ENCODE measurements around the gene SLC15A2. TPM values are rescaled to one million over a fixed set of nuclear protein-coding genes. Genes with fewer than 3 reads are reported as not detected.

SLC15A2 gene
- total and polyA plus RNA-seq, 4 donors, result 8.5 to 48.2 (median 29.1) TPM

DNA sequence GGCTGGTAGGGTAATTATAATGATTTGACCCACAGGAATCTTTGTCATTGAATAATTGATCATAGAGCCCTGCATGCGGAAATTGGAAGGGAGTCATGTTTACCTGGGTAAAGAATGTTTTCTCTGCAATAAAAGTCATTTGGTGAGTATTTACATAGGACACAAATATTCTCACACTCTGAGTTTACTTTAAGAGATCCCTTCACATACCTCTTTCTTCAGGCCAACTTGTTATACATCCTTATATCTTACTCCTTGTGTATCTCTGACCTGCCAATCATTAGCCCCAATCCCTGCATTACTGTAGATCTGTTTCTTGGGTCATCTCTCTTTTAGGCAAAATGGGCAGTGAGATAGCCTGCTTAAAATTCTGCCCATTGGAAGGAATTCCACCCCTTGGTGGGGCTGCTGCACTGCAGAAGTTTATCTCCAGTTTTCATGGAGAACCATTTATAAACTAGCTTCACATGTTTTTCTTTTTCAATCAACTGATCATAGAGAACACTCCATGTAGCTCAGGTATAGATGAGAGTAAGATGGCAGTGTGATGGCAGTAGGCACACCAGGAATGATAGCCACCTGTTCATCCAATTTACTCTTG is 81.6 kb downstream of the SLC15A2 start:
- no peaks in the 10 kb centered on the region for H3K36me3 ChIP-seq (ENCODE audit: control insufficient read depth in 4 of 4, insufficient read depth in 4 of 4, low read length in 4 of 4)
- H3K9ac ChIP-seq (ENCODE audit: insufficient read depth in 1 of 2, low read length in 2 of 2), result no peak overlapping the region
- H3K27ac ChIP-seq (ENCODE audit: low read depth in 1 of 2, low read length in 1 of 2), result no peak overlapping the region
- no peak for ATAC-seq (ENCODE audit: insufficient read depth, low FRiP score)
- WGBS, 2 donors, result 77 to 84% methylated on average over 1 of the region's 1 CpG
- DNase-seq, result no peak
- H3K9me3 ChIP-seq (ENCODE audit: control insufficient read depth in 4 of 4, insufficient read depth in 3 of 4, low read length in 3 of 4), result peaks cover 0 to 3% (median 0%) of the 10 kb centered on the region in 4 donors
- no peak overlapping the region for H3K4me3 ChIP-seq
- TF ChIP-seq, protein P1, sequence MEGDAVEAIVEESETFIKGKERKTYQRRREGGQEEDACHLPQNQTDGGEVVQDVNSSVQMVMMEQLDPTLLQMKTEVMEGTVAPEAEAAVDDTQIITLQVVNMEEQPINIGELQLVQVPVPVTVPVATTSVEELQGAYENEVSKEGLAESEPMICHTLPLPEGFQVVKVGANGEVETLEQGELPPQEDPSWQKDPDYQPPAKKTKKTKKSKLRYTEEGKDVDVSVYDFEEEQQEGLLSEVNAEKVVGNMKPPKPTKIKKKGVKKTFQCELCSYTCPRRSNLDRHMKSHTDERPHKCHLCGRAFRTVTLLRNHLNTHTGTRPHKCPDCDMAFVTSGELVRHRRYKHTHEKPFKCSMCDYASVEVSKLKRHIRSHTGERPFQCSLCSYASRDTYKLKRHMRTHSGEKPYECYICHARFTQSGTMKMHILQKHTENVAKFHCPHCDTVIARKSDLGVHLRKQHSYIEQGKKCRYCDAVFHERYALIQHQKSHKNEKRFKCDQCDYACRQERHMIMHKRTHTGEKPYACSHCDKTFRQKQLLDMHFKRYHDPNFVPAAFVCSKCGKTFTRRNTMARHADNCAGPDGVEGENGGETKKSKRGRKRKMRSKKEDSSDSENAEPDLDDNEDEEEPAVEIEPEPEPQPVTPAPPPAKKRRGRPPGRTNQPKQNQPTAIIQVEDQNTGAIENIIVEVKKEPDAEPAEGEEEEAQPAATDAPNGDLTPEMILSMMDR (IDR thresholded peaks at IDR 0.05; ENCODE audit: control extremely low read depth, extremely low read depth), result no peak
- no peaks in the 10 kb centered on the region for H3K27me3 ChIP-seq (ENCODE audit: control insufficient read depth in 3 of 3, insufficient read depth in 3 of 3, low read length in 2 of 3)
- no peaks in the 10 kb centered on the region for H3K4me1 ChIP-seq (ENCODE audit: control insufficient read depth in 5 of 5, insufficient read depth in 5 of 5, low read length in 5 of 5)

GRCh38 chr3:121976727-121977126 is 82.5 kb downstream of the SLC15A2 start:
- WGBS, 2 donors, result 76% methylated on average over 1 of the region's 1 CpG
- Histone ChIP-seq H3K4me1 (ENCODE audit: control insufficient read depth in 5 of 5, insufficient read depth in 5 of 5, low read length in 5 of 5) (no peaks in the 10 kb centered on the region), H3K9ac (ENCODE audit: insufficient read depth in 1 of 2, low read length in 2 of 2) (no peak overlapping the region), H3K4me3 (no peak overlapping the region), H3K9me3 (ENCODE audit: control insufficient read depth in 4 of 4, insufficient read depth in 3 of 4, low read length in 3 of 4) (peaks cover 0 to 3% (median 0%) of the 10 kb centered on the region in 4 donors), H3K27ac (ENCODE audit: low read depth in 1 of 2, low read length in 1 of 2) (no peak overlapping the region), H3K27me3 (ENCODE audit: control insufficient read depth in 3 of 3, insufficient read depth in 3 of 3, low read length in 2 of 3) (no peaks in the 10 kb centered on the region), H3K36me3 (ENCODE audit: control insufficient read depth in 4 of 4, insufficient read depth in 4 of 4, low read length in 4 of 4) (no peaks in the 10 kb centered on the region)
- no peak for ATAC-seq (ENCODE audit: insufficient read depth, low FRiP score)
- peak in 2 of 3 donors; percentile 2 to 13 for DNase-seq
- TF ChIP-seq, protein P1 (IDR thresholded peaks at IDR 0.05; ENCODE audit: control extremely low read depth, extremely low read depth), result no peak

GRCh38 chr3:121979246-121979645 is 85.0 kb downstream of the SLC15A2 start:
- TF ChIP-seq, protein P1 (IDR thresholded peaks at IDR 0.05; ENCODE audit: control extremely low read depth, extremely low read depth), result no peak

More at GRCh38 chr3:121979246-121979645, 85.0 kb downstream of the SLC15A2 start:
- no peaks in the 10 kb centered on the region for H3K4me1 ChIP-seq (ENCODE audit: control insufficient read depth in 5 of 5, insufficient read depth in 5 of 5, low read length in 5 of 5)
- H3K27me3 ChIP-seq (ENCODE audit: control insufficient read depth in 3 of 3, insufficient read depth in 3 of 3, low read length in 2 of 3), result no peaks in the 10 kb centered on the region
- ATAC-seq (ENCODE audit: insufficient read depth, low FRiP score), result no peak
- H3K9ac ChIP-seq (ENCODE audit: insufficient read depth in 1 of 2, low read length in 2 of 2), result no peak overlapping the region
- H3K9me3 ChIP-seq (ENCODE audit: control insufficient read depth in 4 of 4, insufficient read depth in 3 of 4, low read length in 3 of 4), result peaks cover 0 to 3% (median 1%) of the 10 kb centered on the region in 4 donors
- WGBS, 2 donors, result 88 to 91% methylated on average over 2 of the region's 2 CpGs
- no peak overlapping the region for H3K4me3 ChIP-seq
- H3K27ac ChIP-seq (ENCODE audit: low read depth in 1 of 2, low read length in 1 of 2), result no peak overlapping the region
- DNase-seq, result no peak
- no peaks in the 10 kb centered on the region for H3K36me3 ChIP-seq (ENCODE audit: control insufficient read depth in 4 of 4, insufficient read depth in 4 of 4, low read length in 4 of 4)

Measured in lung (tissue), 12 donors.